Nephron (organoid): ENCODE results near the gene DPF3.
A peak's percentile ranks its signal among the peaks of the same experiment; 100 is the strongest.

ENCODE experiments used
- H3K27ac Mint-ChIP-seq, 3 experiments: 2 replicates each; pipeline ENCODE4 v1.8.0; 2020; ENCODE audit warnings: mixed read lengths in 3 of 3, mild to moderate bottlenecking in 2 of 3, moderate library complexity in 1 of 3
- H3K27me3 Mint-ChIP-seq: 2 replicates; pipeline ENCODE4 v1.8.0; 2021; ENCODE audit warnings: low read depth, mild to moderate bottlenecking, moderate library complexity, mixed read lengths
- H3K36me3 Mint-ChIP-seq: 2 replicates; pipeline ENCODE4 v1.8.0; 2020; ENCODE audit warnings: low read depth, mixed read lengths
- H3K4me1 Mint-ChIP-seq: 2 replicates; pipeline ENCODE4 v1.8.0; 2020; ENCODE audit warnings: mixed read lengths
- H3K4me3 Mint-ChIP-seq, 3 experiments: 2 replicates each; pipeline ENCODE4 v1.8.0; 2020; ENCODE audit warnings: mild to moderate bottlenecking in 3 of 3, mixed read lengths in 3 of 3, moderate library complexity in 2 of 3
- H3K9me3 Mint-ChIP-seq: 2 replicates; pipeline ENCODE4 v1.8.0; 2020; ENCODE audit warnings: mixed read lengths
- TF ChIP-seq, protein P1 (sequence below), 3 experiments: fragments of 200-600 bp; sonication (generic); IDR thresholded peaks; one replicate each; pipeline ENCODE4 v1.5.0; 2021; ENCODE audit warnings: antibody characterized with exemption in 3 of 3; ENCODE audit not compliant: unreplicated experiment in 3 of 3

The DPF3 gene

DNA sequence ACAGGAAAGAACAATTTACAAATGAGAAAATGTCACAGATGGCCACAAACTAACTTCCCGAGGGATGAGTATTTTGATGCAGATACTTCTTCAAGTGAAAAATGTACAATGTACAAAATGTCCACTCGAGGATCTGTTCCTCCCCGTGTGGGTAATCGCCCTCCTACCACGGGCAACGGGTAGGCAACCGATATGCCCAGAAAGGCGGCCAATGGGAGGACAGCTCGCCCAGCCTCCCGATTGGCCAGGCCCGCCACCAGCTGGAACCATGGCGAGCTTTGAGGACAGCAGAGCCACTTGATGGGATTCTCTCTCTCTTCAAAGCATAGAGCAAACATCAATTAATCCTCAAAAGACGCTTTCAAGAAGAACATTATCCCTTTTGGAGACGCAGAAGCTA lies 42.3 kb downstream of the DPF3 start:
- Mint-ChIP-seq H3K4me3 (no peak overlapping the region), H3K36me3 (peaks cover 6% of the 10 kb centered on the region), H3K27ac (peak overlapping the region in 2 of 3 experiments; percentile 16 to 61)

DNA sequence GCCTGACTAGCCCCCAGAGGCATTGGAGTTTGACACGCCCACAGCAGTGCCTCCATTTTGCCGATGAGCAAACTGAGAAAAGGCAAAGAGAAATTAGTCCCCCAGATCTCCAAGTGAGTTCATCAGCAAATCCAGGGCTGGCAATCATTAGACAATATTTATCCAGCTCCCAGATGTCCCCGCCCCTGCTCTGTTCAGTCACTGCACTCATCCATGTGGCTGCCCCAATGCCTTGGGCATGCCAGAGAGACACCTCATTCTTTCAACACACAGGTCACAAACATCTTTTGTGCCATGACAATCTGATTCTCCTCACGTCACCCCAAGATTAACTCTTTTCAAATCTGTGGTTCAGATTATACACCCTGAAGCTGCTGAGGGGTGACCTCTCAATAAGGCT lies 43.5 kb downstream of the DPF3 start:
- H3K4me1 Mint-ChIP-seq: peaks cover 19% of the 10 kb centered on the region
- peaks cover 6% of the 10 kb centered on the region for H3K36me3 Mint-ChIP-seq
- H3K9me3 Mint-ChIP-seq: no peaks in the 10 kb centered on the region
- H3K4me3 Mint-ChIP-seq: no peak overlapping the region
- TF ChIP-seq, protein P1, sequence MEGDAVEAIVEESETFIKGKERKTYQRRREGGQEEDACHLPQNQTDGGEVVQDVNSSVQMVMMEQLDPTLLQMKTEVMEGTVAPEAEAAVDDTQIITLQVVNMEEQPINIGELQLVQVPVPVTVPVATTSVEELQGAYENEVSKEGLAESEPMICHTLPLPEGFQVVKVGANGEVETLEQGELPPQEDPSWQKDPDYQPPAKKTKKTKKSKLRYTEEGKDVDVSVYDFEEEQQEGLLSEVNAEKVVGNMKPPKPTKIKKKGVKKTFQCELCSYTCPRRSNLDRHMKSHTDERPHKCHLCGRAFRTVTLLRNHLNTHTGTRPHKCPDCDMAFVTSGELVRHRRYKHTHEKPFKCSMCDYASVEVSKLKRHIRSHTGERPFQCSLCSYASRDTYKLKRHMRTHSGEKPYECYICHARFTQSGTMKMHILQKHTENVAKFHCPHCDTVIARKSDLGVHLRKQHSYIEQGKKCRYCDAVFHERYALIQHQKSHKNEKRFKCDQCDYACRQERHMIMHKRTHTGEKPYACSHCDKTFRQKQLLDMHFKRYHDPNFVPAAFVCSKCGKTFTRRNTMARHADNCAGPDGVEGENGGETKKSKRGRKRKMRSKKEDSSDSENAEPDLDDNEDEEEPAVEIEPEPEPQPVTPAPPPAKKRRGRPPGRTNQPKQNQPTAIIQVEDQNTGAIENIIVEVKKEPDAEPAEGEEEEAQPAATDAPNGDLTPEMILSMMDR (IDR thresholded peaks at IDR 0.05; ENCODE audit: unreplicated experiment in 3 of 3): no peak
- peak overlapping the region in 1 of 3 experiments; percentile 26 for H3K27ac Mint-ChIP-seq
- peaks cover 4% of the 10 kb centered on the region for H3K27me3 Mint-ChIP-seq

More for the DNA sequence above, 42.3 kb downstream of the DPF3 start:
- no peaks in the 10 kb centered on the region for H3K9me3 Mint-ChIP-seq
- TF ChIP-seq, protein P1 (IDR thresholded peaks at IDR 0.05; ENCODE audit: unreplicated experiment in 3 of 3): no peak
- peaks cover 4% of the 10 kb centered on the region for H3K27me3 Mint-ChIP-seq
- H3K4me1 Mint-ChIP-seq: peaks cover 24% of the 10 kb centered on the region

DNA sequence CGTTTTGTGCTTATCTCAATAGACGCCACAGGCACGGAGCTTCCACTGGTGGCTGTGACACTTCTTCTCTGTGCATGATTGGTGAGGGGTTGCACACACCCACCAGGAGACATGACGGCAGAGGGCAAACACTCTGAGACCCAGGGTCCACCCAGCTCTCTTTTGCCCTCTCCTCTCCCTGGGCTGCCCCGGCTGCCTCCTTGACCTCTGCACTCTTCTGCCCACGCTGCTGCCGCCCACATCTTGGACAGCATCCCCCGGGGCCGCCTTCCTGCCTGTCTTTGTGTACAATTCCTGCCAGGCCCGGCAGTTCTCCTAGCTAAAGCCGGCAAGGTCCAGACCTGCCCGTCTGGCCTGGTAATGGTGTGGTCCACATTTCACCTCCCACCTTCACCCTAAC lies 44.7 kb downstream of the DPF3 start:
- Mint-ChIP-seq H3K9me3 (no peaks in the 10 kb centered on the region), H3K27me3 (peaks cover 4% of the 10 kb centered on the region), H3K36me3 (peaks cover 6% of the 10 kb centered on the region), H3K27ac (peak overlapping the region in 1 of 3 experiments; percentile 17), H3K4me3 (no peak overlapping the region), H3K4me1 (peaks cover 9% of the 10 kb centered on the region)
- TF ChIP-seq, protein P1 (IDR thresholded peaks at IDR 0.05; ENCODE audit: unreplicated experiment in 3 of 3): no peak

DNA sequence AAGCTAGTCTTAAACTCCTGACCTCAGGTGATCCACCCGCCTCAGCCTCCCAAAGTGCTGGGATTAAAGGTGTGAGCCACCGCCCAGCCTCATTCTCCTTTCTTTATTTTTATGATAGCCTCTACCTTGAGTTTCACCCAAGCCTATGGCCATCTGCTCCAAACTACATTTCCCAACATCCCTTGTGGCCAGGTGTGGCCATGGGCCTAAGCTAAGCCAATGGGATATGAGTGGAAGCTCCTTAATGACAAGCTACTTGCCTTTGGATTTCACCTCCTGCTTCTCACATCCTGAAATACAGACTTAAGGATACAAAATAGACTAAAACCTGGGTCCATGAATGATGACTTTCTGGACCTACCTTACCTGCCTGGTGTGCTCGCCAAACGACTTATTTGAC lies 46.2 kb downstream of the DPF3 start:
- TF ChIP-seq, protein P1 (IDR thresholded peaks at IDR 0.05; ENCODE audit: unreplicated experiment in 3 of 3): no peak
- Mint-ChIP-seq H3K36me3 (peaks cover 6% of the 10 kb centered on the region), H3K9me3 (no peaks in the 10 kb centered on the region), H3K27ac (no peak overlapping the region), H3K4me1 (peaks cover 8% of the 10 kb centered on the region), H3K4me3 (no peak overlapping the region), H3K27me3 (peaks cover 4% of the 10 kb centered on the region)

DNA sequence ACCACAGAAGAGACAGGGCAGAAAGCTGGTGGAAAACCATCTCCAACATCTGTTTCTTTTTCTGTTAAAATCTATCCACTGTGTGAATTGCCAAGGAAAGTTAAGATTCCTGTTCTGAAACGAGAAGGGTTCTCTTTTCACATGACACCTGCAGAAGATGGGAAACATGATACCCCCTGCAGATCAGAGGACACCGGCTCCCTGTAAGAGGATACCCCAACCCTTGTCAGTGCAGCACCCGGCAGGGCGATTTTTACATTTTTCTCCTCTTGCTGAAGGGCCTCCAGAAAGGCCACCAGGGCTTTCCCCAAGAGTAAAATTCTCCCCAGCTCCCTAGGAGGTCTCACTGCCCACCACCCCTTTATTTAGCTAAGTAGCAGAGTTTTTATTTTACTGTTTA lies 48.2 kb downstream of the DPF3 start:
- Mint-ChIP-seq H3K27me3 (peaks cover 4% of the 10 kb centered on the region), H3K4me3 (no peak overlapping the region), H3K9me3 (no peaks in the 10 kb centered on the region), H3K27ac (no peak overlapping the region), H3K4me1 (no peaks in the 10 kb centered on the region), H3K36me3 (peaks cover 6% of the 10 kb centered on the region)
- TF ChIP-seq, protein P1 (IDR thresholded peaks at IDR 0.05; ENCODE audit: unreplicated experiment in 3 of 3): no peak

DNA sequence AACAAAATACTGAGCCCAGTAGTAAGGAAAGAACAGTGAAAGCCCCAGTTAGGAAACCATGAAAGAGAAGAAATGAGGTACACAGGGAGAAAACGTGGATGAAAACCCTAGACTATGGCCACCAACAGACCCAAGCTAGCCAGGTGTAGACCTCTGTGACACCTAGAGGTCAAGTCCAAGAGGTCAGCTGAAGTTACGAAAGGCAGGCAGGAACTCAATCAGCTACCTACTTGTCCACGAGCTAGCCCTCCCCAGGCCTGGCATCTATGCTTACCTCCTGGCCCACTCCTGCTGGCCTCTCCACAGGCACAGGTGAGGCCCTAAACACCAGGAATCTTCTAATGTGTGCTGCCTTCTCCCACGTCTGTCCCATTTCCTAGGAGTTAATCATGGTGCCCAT lies 48.7 kb downstream of the DPF3 start:
- Mint-ChIP-seq H3K27me3 (peaks cover 4% of the 10 kb centered on the region), H3K27ac (no peak overlapping the region), H3K4me1 (no peaks in the 10 kb centered on the region), H3K4me3 (no peak overlapping the region), H3K36me3 (peaks cover 6% of the 10 kb centered on the region), H3K9me3 (no peaks in the 10 kb centered on the region)
- TF ChIP-seq, protein P1 (IDR thresholded peaks at IDR 0.05; ENCODE audit: unreplicated experiment in 3 of 3): no peak
